HG03196 (cell line): ENCODE results near the gene OSBPL3.
"Not testable (repeated sequence)": the region's sequence is repeated elsewhere in the genome, so short reads cannot be mapped to it uniquely, and the experiment has no call there.

ENCODE experiments used
- ATAC-seq: cut with Tn5 transposase; IDR thresholded peaks from one replicate; pipeline ENCODE4 v1.9.1; 2021; ENCODE audit not compliant: unreplicated experiment

The OSBPL3 gene

GRCh38 chr7:24979863-24980533, at the start of gene OSBPL3:
Gene OSBPL3, minus strand, starts transcription at chr7:24980178. Its CDS starts 87,706 bp downstream, at chr7:24892472.
- peak; percentile 62 for ATAC-seq

GRCh38 chr7:25029075-25029474, 49.1 kb upstream of the OSBPL3 start:
- ATAC-seq, result no peak

GRCh38 chr7:25028370-25029021, 48.5 kb upstream of the OSBPL3 start:
- ATAC-seq, result no peak

GRCh38 chr7:25026156-25026555, 46.2 kb upstream of the OSBPL3 start:
- no peak for ATAC-seq

- ATAC-seq, result no peak
Observed at GRCh38 chr7:25025218-25025671, 45.3 kb upstream of the OSBPL3 start.

- ATAC-seq, result no peak
Observed at GRCh38 chr7:25024066-25024465, 44.1 kb upstream of the OSBPL3 start.

GRCh38 chr7:25017671-25018070, 37.7 kb upstream of the OSBPL3 start:
- ATAC-seq, result not testable (repeated sequence)

GRCh38 chr7:25014756-25015155, 34.8 kb upstream of the OSBPL3 start:
- ATAC-seq, result no peak

GRCh38 chr7:25012710-25013109, 32.7 kb upstream of the OSBPL3 start:
- ATAC-seq, result not testable (repeated sequence)

- ATAC-seq, result no peak
Observed at GRCh38 chr7:25012254-25012653, 32.3 kb upstream of the OSBPL3 start.

GRCh38 chr7:25009257-25009656, 29.3 kb upstream of the OSBPL3 start:
- ATAC-seq, result no peak

- ATAC-seq, result no peak
Observed at GRCh38 chr7:25007668-25008067, 27.7 kb upstream of the OSBPL3 start.

GRCh38 chr7:25006276-25006675, 26.3 kb upstream of the OSBPL3 start:
- ATAC-seq, result no peak

- no peak for ATAC-seq
Observed at GRCh38 chr7:25005658-25006057, 25.7 kb upstream of the OSBPL3 start.

- ATAC-seq, result no peak
Observed at GRCh38 chr7:25002786-25003185, 22.8 kb upstream of the OSBPL3 start.

- ATAC-seq, result no peak
Observed at GRCh38 chr7:24995466-24995865, 15.5 kb upstream of the OSBPL3 start.

- ATAC-seq, result no peak
Observed at GRCh38 chr7:24992314-24992713, 12.3 kb upstream of the OSBPL3 start.

- no peak for ATAC-seq
Observed at GRCh38 chr7:24991353-24991752, 11.4 kb upstream of the OSBPL3 start.

- ATAC-seq, result no peak
Observed at GRCh38 chr7:24987331-24987842, 7.4 kb upstream of the OSBPL3 start.

GRCh38 chr7:24982917-24983316, 2.9 kb upstream of the OSBPL3 start:
- no peak for ATAC-seq

GRCh38 chr7:24981171-24981951, 1.4 kb upstream of the OSBPL3 start:
- ATAC-seq, result no peak
